ENCODE data around the gene ASTN2. TPM values are rescaled to one million over a fixed set of nuclear protein-coding genes. Genes with fewer than 3 reads are reported as not detected.
A peak's percentile ranks its signal among the peaks of the same experiment; 100 is the strongest.

Gene ASTN2
- total RNA-seq, 1 experiment from 2014 or later: 1.8 TPM

GRCh38 chr9:116656977-116657376 is 757.9 kb downstream of the ASTN2 start:
- H3K27me3 ChIP-seq (replicated peaks): no peaks in the 10 kb centered on the region
- H3K9me3 ChIP-seq (replicated peaks): no peaks in the 10 kb centered on the region
- DNase-seq (ENCODE audit: low read depth in 1 of 2, low spot score in 2 of 2): no peak
- no peak overlapping the region for H3K4me3 ChIP-seq
- no peaks in the 10 kb centered on the region for H3K36me3 ChIP-seq
- no peaks in the 10 kb centered on the region for H3K4me1 ChIP-seq (replicated peaks)
- H3K27ac ChIP-seq: no peak overlapping the region

- no peaks in the 10 kb centered on the region for H3K27me3 ChIP-seq (replicated peaks)
- H3K27ac ChIP-seq: no peak overlapping the region
- H3K4me1 ChIP-seq (replicated peaks): no peaks in the 10 kb centered on the region
- no peak overlapping the region for H3K4me3 ChIP-seq
- no peak for DNase-seq (ENCODE audit: low read depth in 1 of 2, low spot score in 2 of 2)
- no peaks in the 10 kb centered on the region for H3K36me3 ChIP-seq
- H3K9me3 ChIP-seq (replicated peaks): no peaks in the 10 kb centered on the region
These were observed 758.3 kb downstream of the ASTN2 start for GRCh38 chr9:116656501-116656971.

- H3K36me3 ChIP-seq: no peaks in the 10 kb centered on the region
- no peak for DNase-seq (ENCODE audit: low read depth in 1 of 2, low spot score in 2 of 2)
These were observed 760.9 kb downstream of the ASTN2 start for GRCh38 chr9:116654059-116654355.

GRCh38 chr9:116653348-116654058 is 761.4 kb downstream of the ASTN2 start:
- H3K4me3 ChIP-seq: no peak overlapping the region
- no peaks in the 10 kb centered on the region for H3K27me3 ChIP-seq (replicated peaks)
- H3K9me3 ChIP-seq (replicated peaks): no peaks in the 10 kb centered on the region
- no peaks in the 10 kb centered on the region for H3K4me1 ChIP-seq (replicated peaks)
- no peaks in the 10 kb centered on the region for H3K36me3 ChIP-seq
- no peak overlapping the region for H3K27ac ChIP-seq
- DNase-seq (ENCODE audit: low read depth in 1 of 2, low spot score in 2 of 2): no peak

More at GRCh38 chr9:116654059-116654355, 760.9 kb downstream of the ASTN2 start:
- Histone ChIP-seq H3K27me3 (replicated peaks) (no peaks in the 10 kb centered on the region), H3K27ac (no peak overlapping the region), H3K4me3 (no peak overlapping the region), H3K4me1 (replicated peaks) (no peaks in the 10 kb centered on the region), H3K9me3 (replicated peaks) (no peaks in the 10 kb centered on the region)

- Histone ChIP-seq H3K4me1 (replicated peaks) (no peaks in the 10 kb centered on the region), H3K9me3 (replicated peaks) (no peaks in the 10 kb centered on the region), H3K27ac (no peak overlapping the region), H3K36me3 (no peaks in the 10 kb centered on the region), H3K4me3 (no peak overlapping the region), H3K27me3 (replicated peaks) (no peaks in the 10 kb centered on the region)
- DNase-seq (ENCODE audit: low read depth in 1 of 2, low spot score in 2 of 2): no peak
These were observed 767.4 kb downstream of the ASTN2 start for GRCh38 chr9:116647515-116647809.

GRCh38 chr9:116646661-116647514 is 768.0 kb downstream of the ASTN2 start:
- H3K36me3 ChIP-seq: no peaks in the 10 kb centered on the region
- DNase-seq (ENCODE audit: low read depth in 1 of 2, low spot score in 2 of 2): peak in 1 of 2 experiments; percentile 26
- H3K27me3 ChIP-seq (replicated peaks): no peaks in the 10 kb centered on the region
- no peak overlapping the region for H3K27ac ChIP-seq
- no peaks in the 10 kb centered on the region for H3K9me3 ChIP-seq (replicated peaks)
- H3K4me1 ChIP-seq (replicated peaks): no peaks in the 10 kb centered on the region
- no peak overlapping the region for H3K4me3 ChIP-seq

- no peaks in the 10 kb centered on the region for H3K36me3 ChIP-seq
- no peaks in the 10 kb centered on the region for H3K4me1 ChIP-seq (replicated peaks)
- H3K27ac ChIP-seq: no peak overlapping the region
- no peak overlapping the region for H3K4me3 ChIP-seq
- no peaks in the 10 kb centered on the region for H3K27me3 ChIP-seq (replicated peaks)
- no peak for DNase-seq (ENCODE audit: low read depth in 1 of 2, low spot score in 2 of 2)
- H3K9me3 ChIP-seq (replicated peaks): no peaks in the 10 kb centered on the region
These were observed 770.7 kb downstream of the ASTN2 start for GRCh38 chr9:116644091-116644688.

GRCh38 chr9:116643691-116644090 is 771.2 kb downstream of the ASTN2 start:
- H3K27me3 ChIP-seq (replicated peaks): no peaks in the 10 kb centered on the region
- H3K4me3 ChIP-seq: no peak overlapping the region
- H3K9me3 ChIP-seq (replicated peaks): no peaks in the 10 kb centered on the region
- H3K36me3 ChIP-seq: no peaks in the 10 kb centered on the region
- no peaks in the 10 kb centered on the region for H3K4me1 ChIP-seq (replicated peaks)
- DNase-seq (ENCODE audit: low read depth in 1 of 2, low spot score in 2 of 2): no peak
- H3K27ac ChIP-seq: no peak overlapping the region

- no peaks in the 10 kb centered on the region for H3K4me1 ChIP-seq (replicated peaks)
- H3K27ac ChIP-seq: no peak overlapping the region
- no peaks in the 10 kb centered on the region for H3K36me3 ChIP-seq
- no peaks in the 10 kb centered on the region for H3K27me3 ChIP-seq (replicated peaks)
- H3K4me3 ChIP-seq: no peak overlapping the region
- no peaks in the 10 kb centered on the region for H3K9me3 ChIP-seq (replicated peaks)
- DNase-seq (ENCODE audit: low read depth in 1 of 2, low spot score in 2 of 2): no peak
These were observed 773.4 kb downstream of the ASTN2 start for GRCh38 chr9:116641292-116642059.

- Histone ChIP-seq H3K27me3 (replicated peaks) (no peaks in the 10 kb centered on the region), H3K36me3 (no peaks in the 10 kb centered on the region), H3K4me3 (no peak overlapping the region), H3K27ac (no peak overlapping the region), H3K9me3 (replicated peaks) (no peaks in the 10 kb centered on the region), H3K4me1 (replicated peaks) (no peaks in the 10 kb centered on the region)
- no peak for DNase-seq (ENCODE audit: low read depth in 1 of 2, low spot score in 2 of 2)
These were observed 775.6 kb downstream of the ASTN2 start for GRCh38 chr9:116639251-116639741.

GRCh38 chr9:116635908-116636307 is 778.9 kb downstream of the ASTN2 start:
- H3K27ac ChIP-seq: no peak overlapping the region
- H3K9me3 ChIP-seq (replicated peaks): no peaks in the 10 kb centered on the region
- no peaks in the 10 kb centered on the region for H3K36me3 ChIP-seq
- no peak for DNase-seq (ENCODE audit: low read depth in 1 of 2, low spot score in 2 of 2)
- no peak overlapping the region for H3K4me3 ChIP-seq
- no peaks in the 10 kb centered on the region for H3K27me3 ChIP-seq (replicated peaks)
- no peaks in the 10 kb centered on the region for H3K4me1 ChIP-seq (replicated peaks)

GRCh38 chr9:116632990-116633838 is 781.6 kb downstream of the ASTN2 start:
- no peak overlapping the region for H3K27ac ChIP-seq
- H3K4me1 ChIP-seq (replicated peaks): no peaks in the 10 kb centered on the region
- DNase-seq (ENCODE audit: low read depth in 1 of 2, low spot score in 2 of 2): no peak
- H3K27me3 ChIP-seq (replicated peaks): no peaks in the 10 kb centered on the region
- no peaks in the 10 kb centered on the region for H3K9me3 ChIP-seq (replicated peaks)
- no peak overlapping the region for H3K4me3 ChIP-seq
- no peaks in the 10 kb centered on the region for H3K36me3 ChIP-seq

- H3K4me1 ChIP-seq (replicated peaks): no peaks in the 10 kb centered on the region
- no peak for DNase-seq (ENCODE audit: low read depth in 1 of 2, low spot score in 2 of 2)
- no peaks in the 10 kb centered on the region for H3K27me3 ChIP-seq (replicated peaks)
- H3K4me3 ChIP-seq: no peak overlapping the region
- no peaks in the 10 kb centered on the region for H3K9me3 ChIP-seq (replicated peaks)
- H3K36me3 ChIP-seq: no peaks in the 10 kb centered on the region
- no peak overlapping the region for H3K27ac ChIP-seq
These were observed 785.2 kb downstream of the ASTN2 start for GRCh38 chr9:116629634-116630033.
